HT1080 (cell line): ENCODE data around the gene DNM2. TPM values are rescaled to one million over a fixed set of nuclear protein-coding genes. Genes with fewer than 3 reads are reported as not detected.
"Not testable (repeated sequence)": the region's sequence is repeated elsewhere in the genome, so short reads cannot be mapped to it uniquely, and the experiment has no call there.

Source experiments
- DNase-seq: peaks from one replicate; pipeline ENCODE4 v3.0.0-alpha.2; 2015; ENCODE audit warnings: low read depth
- total RNA-seq: library from RNA; depleted of rRNA; stranded (reverse); fragments of >200 nt; shearing (Covaris generic); gene quantifications from 2 replicates; pipeline ENCODE4 v1.2.3, GENCODE V29; 2014

The DNM2 gene
- total RNA-seq, 1 experiment from 2014 or later, result 68.0 TPM

- no peak for DNase-seq
Observed at GRCh38 chr19:10858204-10858828, 140.4 kb downstream of the DNM2 start.

GRCh38 chr19:10861103-10861651, 143.3 kb downstream of the DNM2 start:
- DNase-seq, result peak; percentile 23

- no peak for DNase-seq
Observed at GRCh38 chr19:10862561-10863106, 144.8 kb downstream of the DNM2 start.

- DNase-seq, result peak; percentile 64
Observed at GRCh38 chr19:10863107-10863717, 145.3 kb downstream of the DNM2 start.

- peak; percentile 61 for DNase-seq
Observed at GRCh38 chr19:10864538-10864899, 146.6 kb downstream of the DNM2 start.

- DNase-seq, result no peak
Observed at GRCh38 chr19:10866495-10866894, 148.6 kb downstream of the DNM2 start.

- no peak for DNase-seq
Observed at GRCh38 chr19:10868872-10869547, 151.1 kb downstream of the DNM2 start.

GRCh38 chr19:10869872-10870311, 152.0 kb downstream of the DNM2 start:
- DNase-seq, result not testable (repeated sequence)

- no peak for DNase-seq
Observed at GRCh38 chr19:10870501-10870954, 152.6 kb downstream of the DNM2 start.

GRCh38 chr19:10870955-10871603, 153.2 kb downstream of the DNM2 start, which contains the start of gene CARM1:
Gene CARM1, plus strand, starts transcription at chr19:10871553. Its CDS starts 150 bp downstream, at chr19:10871703.
- DNase-seq, result peak; percentile 98

GRCh38 chr19:10871711-10872545, 154.0 kb downstream of the DNM2 start:
- no peak for DNase-seq

- DNase-seq, result no peak
Observed at GRCh38 chr19:10872546-10873107, 154.7 kb downstream of the DNM2 start.

GRCh38 chr19:10874024-10874423, 156.1 kb downstream of the DNM2 start:
- no peak for DNase-seq

- peak; percentile 40 for DNase-seq
Observed at GRCh38 chr19:10876459-10877240, 158.8 kb downstream of the DNM2 start.

GRCh38 chr19:10877608-10878007, 159.7 kb downstream of the DNM2 start:
- DNase-seq, result not testable (repeated sequence)

GRCh38 chr19:10878253-10878652, 160.4 kb downstream of the DNM2 start:
- DNase-seq, result no peak
